ENCODE data around the gene ADAMTSL3. TPM values are rescaled to one million over a fixed set of nuclear protein-coding genes. Genes with fewer than 3 reads are reported as not detected.
"Not testable (repeated sequence)": the region's sequence is repeated elsewhere in the genome, so short reads cannot be mapped to it uniquely, and the experiment has no call there.

ADAMTSL3 gene
- total RNA-seq, 1 donor, result 2.0 TPM

GRCh38 chr15:84035399-84035766 lies 381.5 kb downstream of the ADAMTSL3 start:
- H3K4me3 ChIP-seq (ENCODE audit: low read depth, low read length), result no peak overlapping the region
- TF ChIP-seq CTCF (IDR thresholded peaks at IDR 0.05; ENCODE audit: insufficient read depth, low read length), result peak; percentile 62
- peak; percentile 59 for DNase-seq (ENCODE audit: low read depth)

GRCh38 chr15:84037301-84037700 lies 383.4 kb downstream of the ADAMTSL3 start:
- no peak overlapping the region for H3K4me3 ChIP-seq (ENCODE audit: low read depth, low read length)
- DNase-seq (ENCODE audit: low read depth), result no peak
- TF ChIP-seq CTCF (IDR thresholded peaks at IDR 0.05; ENCODE audit: insufficient read depth, low read length), result no peak

- not testable (repeated sequence) for H3K4me3 ChIP-seq (ENCODE audit: low read depth, low read length); DNase-seq (ENCODE audit: low read depth)
These were observed 388.6 kb downstream of the ADAMTSL3 start for GRCh38 chr15:84042434-84043056.

- no peak for TF ChIP-seq CTCF (IDR thresholded peaks at IDR 0.05; ENCODE audit: insufficient read depth, low read length)
- DNase-seq (ENCODE audit: low read depth), result no peak
- no peak overlapping the region for H3K4me3 ChIP-seq (ENCODE audit: low read depth, low read length)
These were observed 392.2 kb downstream of the ADAMTSL3 start for GRCh38 chr15:84046064-84046637.

GRCh38 chr15:84049480-84049879 lies 395.6 kb downstream of the ADAMTSL3 start:
- H3K4me3 ChIP-seq (ENCODE audit: low read depth, low read length); DNase-seq (ENCODE audit: low read depth): not testable (repeated sequence)

- DNase-seq (ENCODE audit: low read depth), result no peak
- H3K4me3 ChIP-seq (ENCODE audit: low read depth, low read length), result no peak overlapping the region
- TF ChIP-seq CTCF (IDR thresholded peaks at IDR 0.05; ENCODE audit: insufficient read depth, low read length), result no peak
These were observed 396.2 kb downstream of the ADAMTSL3 start for GRCh38 chr15:84050076-84050475.

- H3K4me3 ChIP-seq (ENCODE audit: low read depth, low read length); DNase-seq (ENCODE audit: low read depth): not testable (repeated sequence)
These were observed 397.2 kb downstream of the ADAMTSL3 start for GRCh38 chr15:84051146-84051545.

- DNase-seq (ENCODE audit: low read depth); H3K4me3 ChIP-seq (ENCODE audit: low read depth, low read length): not testable (repeated sequence)
These were observed 400.6 kb downstream of the ADAMTSL3 start for GRCh38 chr15:84054544-84054943.

- H3K4me3 ChIP-seq (ENCODE audit: low read depth, low read length), result no peak overlapping the region
- no peak for DNase-seq (ENCODE audit: low read depth)
- no peak for TF ChIP-seq CTCF (IDR thresholded peaks at IDR 0.05; ENCODE audit: insufficient read depth, low read length)
These were observed 403.9 kb downstream of the ADAMTSL3 start for GRCh38 chr15:84057714-84058331.

GRCh38 chr15:84063674-84064073 lies 409.8 kb downstream of the ADAMTSL3 start:
- not testable (repeated sequence) for H3K4me3 ChIP-seq (ENCODE audit: low read depth, low read length); DNase-seq (ENCODE audit: low read depth)

GRCh38 chr15:84068674-84069073 lies 414.8 kb downstream of the ADAMTSL3 start:
- not testable (repeated sequence) for H3K4me3 ChIP-seq (ENCODE audit: low read depth, low read length); DNase-seq (ENCODE audit: low read depth)

GRCh38 chr15:84078038-84078437 lies 424.1 kb downstream of the ADAMTSL3 start:
- not testable (repeated sequence) for DNase-seq (ENCODE audit: low read depth); H3K4me3 ChIP-seq (ENCODE audit: low read depth, low read length)

Measured in fibroblast of the aortic adventitia (primary cell).